RWPE1 (cell line): ENCODE measurements around the gene OXSR1.

Source experiments
- CTCF ChIA-PET: fragments of 350-600 bp; sonication (Branson Sonifier 250); formaldehyde crosslinking; extraction: SDS; loops from one replicate; lab custom pipeline; 2021; lab: Yijun Ruan, JAX
- POLR2A ChIA-PET: fragments of 400-600 bp; formaldehyde crosslinking; extraction: SDS; loops from one replicate; lab custom pipeline; 2020; ENCODE audit warnings: antibody characterized with exemption; ENCODE audit not compliant: low non-redundant PET; lab: Yijun Ruan, JAX
- DNase-seq: peaks from one replicate; pipeline ENCODE4 v3.0.0; 2012; ENCODE audit warnings: low spot score
- H3K27ac ChIP-seq: fragments of 450-650 bp; 2 replicates; pipeline ENCODE4 v1.5.1; 2017
- CTCF ChIP-seq: fragments of 450-650 bp; conservative IDR thresholded peaks from 2 replicates; pipeline ENCODE4 v1.5.1; 2017; ENCODE audit warnings: low read depth, mild to moderate bottlenecking

OXSR1 gene

DNA sequence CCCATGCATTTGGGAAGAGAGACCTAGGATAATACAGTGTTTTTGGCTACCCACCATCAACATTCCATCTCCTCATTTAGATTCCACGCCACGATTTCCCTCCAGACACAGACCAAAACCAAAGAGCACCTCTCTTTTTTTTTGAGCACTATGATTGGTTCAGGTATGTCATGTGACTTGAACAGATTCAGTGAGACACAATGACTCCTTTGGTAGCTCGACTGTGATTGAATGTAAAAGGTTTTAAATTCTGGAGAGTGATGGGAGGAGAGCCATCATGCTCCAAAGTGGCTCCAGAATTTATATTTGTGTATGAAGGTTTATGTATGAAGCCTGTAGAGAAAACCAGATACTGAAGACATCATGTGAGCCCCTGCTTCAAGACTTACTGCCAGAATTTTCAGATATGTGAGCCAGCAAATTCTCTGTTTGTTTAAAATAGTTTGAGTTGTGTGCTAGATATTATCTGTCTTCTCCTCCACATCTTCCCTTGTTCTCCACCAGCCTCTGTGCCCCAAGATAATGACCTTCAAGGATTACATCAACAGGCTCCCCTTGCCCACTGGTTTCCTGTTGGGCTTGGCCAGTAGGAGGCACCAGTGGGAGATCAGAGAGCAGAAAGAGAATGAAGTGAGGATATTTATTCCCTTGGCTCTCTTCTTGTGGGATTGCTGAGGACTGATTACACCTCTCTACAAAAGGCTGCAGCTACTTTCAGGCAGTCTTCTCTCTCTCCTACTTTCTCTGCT lies 14.4 kb upstream of the OXSR1 start:
- ChIA-PET POLR2A (no interaction called here), CTCF (interaction anchor here (0.5 kb wide), 1 partner anchor 20 kb away, joined by 3 read pairs; no protein-coding TSS in a partner anchor)

DNA sequence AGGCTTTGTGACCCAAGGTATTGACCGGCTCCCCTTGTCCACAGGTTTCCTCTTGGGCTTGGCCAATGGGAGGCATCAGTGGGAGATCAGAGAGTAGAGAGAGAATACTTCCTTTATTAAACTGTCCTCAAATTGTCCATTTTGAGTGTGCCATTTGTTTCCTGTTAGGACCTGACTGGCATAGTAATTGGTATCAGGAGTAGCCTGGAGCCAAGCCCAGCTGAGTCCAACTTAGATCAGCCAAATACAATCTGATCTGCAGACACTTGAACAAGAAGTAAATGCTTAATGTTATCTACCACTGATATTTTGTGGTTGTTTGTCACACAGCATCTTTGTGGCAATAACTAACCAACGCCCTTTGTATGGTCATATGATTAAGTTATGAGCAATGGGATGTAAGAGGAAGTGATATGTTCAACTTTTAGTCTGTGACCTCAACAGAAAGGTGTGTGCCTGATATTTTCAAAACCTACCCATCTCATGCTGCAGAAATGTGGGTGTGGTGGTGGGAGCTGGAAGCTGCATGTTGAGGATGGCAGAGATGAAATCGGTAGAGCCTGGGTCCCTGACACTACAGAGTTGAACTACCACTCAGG lies 13.6 kb upstream of the OXSR1 start:
- CTCF ChIA-PET: no interaction called here
- H3K27ac ChIP-seq: peak overlapping the region; percentile 65
- TF ChIP-seq CTCF: no peak
- DNase-seq: peak; percentile 59
- POLR2A ChIA-PET: no interaction called here

More for the DNA sequence above, 14.4 kb upstream of the OXSR1 start:
- peak overlapping the region; percentile 56; the same call in 1 of the 2 replicates for H3K27ac ChIP-seq
- no peak for TF ChIP-seq CTCF
- no peak for DNase-seq

GRCh38 chr3:38152609-38153008 lies 12.7 kb upstream of the OXSR1 start:
- no peak for TF ChIP-seq CTCF
- ChIA-PET POLR2A (no interaction called here), CTCF (no interaction called here)
- peak overlapping the region; percentile 65 for H3K27ac ChIP-seq
- no peak for DNase-seq

DNA sequence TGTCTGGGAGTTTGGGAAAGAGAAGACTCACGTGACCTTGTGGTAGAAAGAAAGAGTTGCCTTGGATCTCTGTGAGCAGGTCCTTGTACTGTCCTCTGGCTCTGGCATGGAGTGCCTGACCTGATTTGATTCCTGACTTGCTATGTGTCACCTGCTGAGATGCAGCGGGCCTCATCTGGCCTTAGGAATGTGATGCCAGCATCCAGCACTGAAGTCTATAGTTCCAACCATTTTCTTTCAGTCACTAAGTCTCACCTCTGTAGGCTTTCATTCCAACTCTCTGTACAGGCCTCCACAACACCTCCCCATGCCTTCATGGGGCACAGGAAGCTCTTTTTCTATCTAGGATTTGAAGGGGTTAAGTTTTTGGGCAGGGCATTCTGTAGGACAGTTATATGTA lies 12.1 kb upstream of the OXSR1 start:
- POLR2A ChIA-PET: no interaction called here
- CTCF ChIA-PET: interaction anchor here (0.6 kb wide), 1 partner anchor 9 kb away, joined by 3 read pairs; no protein-coding TSS in a partner anchor
- no peak for DNase-seq
- TF ChIP-seq CTCF: no peak
- no peak overlapping the region for H3K27ac ChIP-seq

- peak; percentile 81 for DNase-seq
- CTCF ChIA-PET: interaction anchor here (0.6 kb wide), 1 partner anchor 10 kb away, joined by 3 read pairs; no protein-coding TSS in a partner anchor
- no peak overlapping the region for H3K27ac ChIP-seq
- no peak for TF ChIP-seq CTCF
- POLR2A ChIA-PET: no interaction called here
These were observed 11.3 kb upstream of the OXSR1 start for GRCh38 chr3:38154033-38154494.

DNA sequence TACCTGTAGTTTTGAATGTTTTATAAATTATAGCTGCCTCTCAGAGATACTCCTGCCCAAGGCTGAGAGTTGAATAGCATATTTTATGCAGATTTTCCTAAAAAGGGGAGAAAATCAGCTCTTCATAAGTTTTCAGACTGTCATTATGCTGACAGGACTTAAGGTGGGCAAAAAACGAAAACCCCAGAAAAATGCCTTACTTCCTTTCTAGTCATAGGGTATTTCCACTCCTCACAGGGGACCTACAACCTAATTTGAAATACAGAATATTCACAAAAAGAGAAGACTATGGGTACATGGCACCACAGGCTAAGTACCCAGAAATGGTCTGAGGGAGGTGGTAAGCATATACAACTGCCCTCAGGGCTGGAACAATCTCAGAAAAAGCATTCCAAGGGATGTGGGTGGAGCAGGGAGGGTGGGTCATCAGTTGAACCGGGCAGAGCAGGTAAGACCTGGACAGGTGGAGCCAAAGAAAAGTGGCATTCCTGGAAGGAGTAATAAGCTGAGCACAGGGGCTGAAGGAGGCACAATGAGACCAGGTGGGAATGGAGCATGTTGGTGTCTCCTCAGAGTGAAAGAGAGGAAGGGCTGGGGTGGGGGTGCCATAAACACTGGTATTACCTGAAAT lies 10.6 kb upstream of the OXSR1 start:
- no peak for TF ChIP-seq CTCF
- no peak overlapping the region for H3K27ac ChIP-seq
- POLR2A ChIA-PET: interaction anchor here (0.9 kb wide), 1 partner anchor 10 kb away, joined by 3 read pairs; the partner anchor contains the start of gene OXSR1
- CTCF ChIA-PET: no interaction called here
- peak; percentile 65 for DNase-seq
